ENCODE measurements around the gene RNF8. TPM values are rescaled to one million over a fixed set of nuclear protein-coding genes. Genes with fewer than 3 reads are reported as not detected.

The RNF8 gene
- total and polyA plus RNA-seq, 7 donors: 9.4 to 28.5 (median 12.7) TPM

- peaks cover 0 to 2% (median 0%) of the 10 kb centered on the region in 3 donors for H3K27me3 ChIP-seq (ENCODE audit: insufficient read depth in 3 of 3, low read length in 2 of 3)
- no peak overlapping the region for H3K27ac ChIP-seq
- no peak overlapping the region for H3K4me3 ChIP-seq
- no peak for DNase-seq
- intact Hi-C loops (cut with DNase I): no loop called here
- TF ChIP-seq, protein P1, sequence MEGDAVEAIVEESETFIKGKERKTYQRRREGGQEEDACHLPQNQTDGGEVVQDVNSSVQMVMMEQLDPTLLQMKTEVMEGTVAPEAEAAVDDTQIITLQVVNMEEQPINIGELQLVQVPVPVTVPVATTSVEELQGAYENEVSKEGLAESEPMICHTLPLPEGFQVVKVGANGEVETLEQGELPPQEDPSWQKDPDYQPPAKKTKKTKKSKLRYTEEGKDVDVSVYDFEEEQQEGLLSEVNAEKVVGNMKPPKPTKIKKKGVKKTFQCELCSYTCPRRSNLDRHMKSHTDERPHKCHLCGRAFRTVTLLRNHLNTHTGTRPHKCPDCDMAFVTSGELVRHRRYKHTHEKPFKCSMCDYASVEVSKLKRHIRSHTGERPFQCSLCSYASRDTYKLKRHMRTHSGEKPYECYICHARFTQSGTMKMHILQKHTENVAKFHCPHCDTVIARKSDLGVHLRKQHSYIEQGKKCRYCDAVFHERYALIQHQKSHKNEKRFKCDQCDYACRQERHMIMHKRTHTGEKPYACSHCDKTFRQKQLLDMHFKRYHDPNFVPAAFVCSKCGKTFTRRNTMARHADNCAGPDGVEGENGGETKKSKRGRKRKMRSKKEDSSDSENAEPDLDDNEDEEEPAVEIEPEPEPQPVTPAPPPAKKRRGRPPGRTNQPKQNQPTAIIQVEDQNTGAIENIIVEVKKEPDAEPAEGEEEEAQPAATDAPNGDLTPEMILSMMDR (IDR thresholded peaks at IDR 0.05): no peak
- no peaks in the 10 kb centered on the region for H3K9me3 ChIP-seq
- no peaks in the 10 kb centered on the region for H3K4me1 ChIP-seq
- 56 to 60% (median 57%) methylated on average over 5 of the region's 5 CpGs for WGBS, 3 donors
- ATAC-seq: no peak
- no peaks in the 10 kb centered on the region for H3K36me3 ChIP-seq (ENCODE audit: insufficient read depth in 1 of 2, low read depth in 1 of 2)
Measured at GRCh38 chr6:37407948-37408347, 54.2 kb downstream of the RNF8 start.

- H3K36me3 ChIP-seq (ENCODE audit: insufficient read depth in 1 of 2, low read depth in 1 of 2): no peaks in the 10 kb centered on the region
- intact Hi-C loops (cut with DNase I): no loop called here
- no peaks in the 10 kb centered on the region for H3K4me1 ChIP-seq
- H3K4me3 ChIP-seq: no peak overlapping the region
- H3K27ac ChIP-seq: no peak overlapping the region
- ATAC-seq (no peak), DNase-seq (no peak)
- 88 to 98% (median 90%) methylated on average over 1 of the region's 1 CpG for WGBS, 3 donors
- no peaks in the 10 kb centered on the region for H3K9me3 ChIP-seq
- H3K27me3 ChIP-seq (ENCODE audit: insufficient read depth in 3 of 3, low read length in 2 of 3): peaks cover 0 to 2% (median 0%) of the 10 kb centered on the region in 3 donors
- TF ChIP-seq, protein P1 (IDR thresholded peaks at IDR 0.05): no peak
Measured at GRCh38 chr6:37409501-37409900, 55.7 kb downstream of the RNF8 start.

- no peaks in the 10 kb centered on the region for H3K4me1 ChIP-seq
- H3K27ac ChIP-seq: no peak overlapping the region
- no peaks in the 10 kb centered on the region for H3K9me3 ChIP-seq
- DNase-seq: no peak
- H3K4me3 ChIP-seq: no peak overlapping the region
- no peaks in the 10 kb centered on the region for H3K27me3 ChIP-seq (ENCODE audit: insufficient read depth in 3 of 3, low read length in 2 of 3)
- TF ChIP-seq, protein P1 (IDR thresholded peaks at IDR 0.05): no peak
- H3K36me3 ChIP-seq (ENCODE audit: insufficient read depth in 1 of 2, low read depth in 1 of 2): no peaks in the 10 kb centered on the region
- no peak for ATAC-seq
- intact Hi-C loops (cut with DNase I): no loop called here
- 68 to 96% (median 76%) methylated on average over 2 of the region's 2 CpGs for WGBS, 3 donors
Measured at GRCh38 chr6:37417393-37417792, 63.6 kb downstream of the RNF8 start.

DNA sequence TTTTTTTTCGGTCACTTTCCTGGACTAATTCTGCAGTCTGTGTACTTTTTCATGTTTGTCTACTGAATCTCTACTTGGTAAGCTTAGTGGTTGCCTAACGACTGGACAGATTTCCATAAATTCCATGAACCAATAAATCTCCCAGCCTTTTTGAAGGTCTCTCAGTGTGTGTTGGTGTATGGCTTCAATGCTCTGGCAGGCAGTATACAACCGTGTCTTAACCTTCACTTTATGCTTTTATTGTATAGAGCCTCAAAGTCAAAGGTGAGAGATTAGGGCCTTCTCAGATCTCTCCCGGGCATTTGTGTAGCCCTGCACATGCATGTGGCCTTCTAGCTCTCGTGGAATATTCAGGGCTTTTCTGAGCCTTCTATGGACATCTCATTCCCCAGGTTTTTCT, 64.9 kb downstream of the RNF8 start:
- no peak for ATAC-seq
- no peaks in the 10 kb centered on the region for H3K36me3 ChIP-seq (ENCODE audit: insufficient read depth in 1 of 2, low read depth in 1 of 2)
- 36 to 39% (median 36%) methylated on average over 5 of the region's 5 CpGs for WGBS, 3 donors

More for the DNA sequence above, 64.9 kb downstream of the RNF8 start:
- intact Hi-C loops (cut with DNase I): no loop called here
- Histone ChIP-seq H3K27me3 (ENCODE audit: insufficient read depth in 3 of 3, low read length in 2 of 3) (no peaks in the 10 kb centered on the region), H3K9me3 (no peaks in the 10 kb centered on the region), H3K4me1 (no peaks in the 10 kb centered on the region), H3K27ac (no peak overlapping the region), H3K4me3 (no peak overlapping the region)
- TF ChIP-seq, protein P1 (IDR thresholded peaks at IDR 0.05): no peak
- DNase-seq: no peak

Data from psoas muscle (tissue), 8 donors.